ENCODE measurements around the gene PPEF2.
A peak's percentile ranks its signal among the peaks of the same experiment; 100 is the strongest.

PPEF2 gene

GRCh38 chr4:75898536-75898935 is 3.7 kb downstream of the PPEF2 start:
- CTCF ChIA-PET: interaction anchor here (5.4 kb wide), 1 partner anchor 18 kb away, joined by 52 read pairs; no protein-coding TSS in a partner anchor
- DNase-seq (ENCODE audit: extremely low spot score): no peak
- POLR2A ChIA-PET: no interaction called here
- no peak for TF ChIP-seq CTCF (IDR thresholded peaks at IDR 0.05; ENCODE audit: control extremely low read depth, extremely low read depth, low read depth, missing control alignments)

- CTCF ChIA-PET: interaction anchor here (0.6 to 9.1 kb wide), 37 partner anchors 9 to 305 kb away, joined by 3 to 88 read pairs (median 4); partner anchors contain the start of genes NAAA and PPEF2
- DNase-seq (ENCODE audit: extremely low spot score): peak; percentile 57
- POLR2A ChIA-PET: no interaction called here
- TF ChIP-seq CTCF (IDR thresholded peaks at IDR 0.05; ENCODE audit: control extremely low read depth, extremely low read depth, low read depth, missing control alignments): peak; percentile 52
Measured at GRCh38 chr4:75895744-75896314, 6.4 kb downstream of the PPEF2 start.

- no peak for DNase-seq (ENCODE audit: extremely low spot score)
- ChIA-PET CTCF (interaction anchor here (1.0 to 9.1 kb wide), 5 partner anchors 13 to 174 kb away, joined by 3 to 88 read pairs (median 4); partner anchors contain the start of gene PPEF2), POLR2A (no interaction called here)
- no peak for TF ChIP-seq CTCF (IDR thresholded peaks at IDR 0.05; ENCODE audit: control extremely low read depth, extremely low read depth, low read depth, missing control alignments)
Measured at GRCh38 chr4:75892508-75892907, 9.7 kb downstream of the PPEF2 start.

GRCh38 chr4:75891611-75892010 is 10.6 kb downstream of the PPEF2 start:
- no peak for TF ChIP-seq CTCF (IDR thresholded peaks at IDR 0.05; ENCODE audit: control extremely low read depth, extremely low read depth, low read depth, missing control alignments)
- no peak for DNase-seq (ENCODE audit: extremely low spot score)
- CTCF ChIA-PET: interaction anchor here (1.0 to 9.1 kb wide), 2 partner anchors 14 to 44 kb away, joined by 3 to 88 read pairs; partner anchors contain the start of gene PPEF2
- POLR2A ChIA-PET: no interaction called here

- POLR2A ChIA-PET: no interaction called here
- no peak for DNase-seq (ENCODE audit: extremely low spot score)
- CTCF ChIA-PET: interaction anchor here (1.3 to 9.1 kb wide), 3 partner anchors 14 to 26 kb away, joined by 3 to 88 read pairs (median 4); partner anchors contain the start of gene PPEF2
- no peak for TF ChIP-seq CTCF (IDR thresholded peaks at IDR 0.05; ENCODE audit: control extremely low read depth, extremely low read depth, low read depth, missing control alignments)
Measured at GRCh38 chr4:75889537-75890199, 12.6 kb downstream of the PPEF2 start.

- DNase-seq (ENCODE audit: extremely low spot score): no peak
- CTCF ChIA-PET: interaction anchor here (1.6 to 2.4 kb wide), 2 partner anchors 10 to 11 kb away, joined by 4 to 11 read pairs; no protein-coding TSS in a partner anchor
- POLR2A ChIA-PET: no interaction called here
- no peak for TF ChIP-seq CTCF (IDR thresholded peaks at IDR 0.05; ENCODE audit: control extremely low read depth, extremely low read depth, low read depth, missing control alignments)
Measured at GRCh38 chr4:75886104-75886503, 16.1 kb downstream of the PPEF2 start.

All from GM10248 (cell line).